IMR-90 (cell line): Measurements from ENCODE around the gene LCE1B. TPM values are rescaled to one million over a fixed set of nuclear protein-coding genes. Genes with fewer than 3 reads are reported as not detected.

Source experiments
- ATAC-seq: fragments of 200-7000 bp; cut with Tn5 transposase; 2 replicates; pipeline ENCODE4 v1.9.1; 2020; ENCODE audit warnings: low read depth, mild to moderate bottlenecking, moderate library complexity
- BruUV-seq: library from RNA; stranded (reverse); fragments of 400-500 nt; replicated peaks from 2 replicates; lab custom pipeline; 2021; lab: Mats Ljungman, UMichigan
- CTCF ChIA-PET: fragments of 300-600 bp; formaldehyde crosslinking; extraction: SDS; loops from one replicate; lab custom pipeline; 2021; ENCODE audit warnings: antibody characterized with exemption; lab: Yijun Ruan, JAX
- POLR2A ChIA-PET: fragments of 300-600 bp; sonication (Branson Sonifier 250); formaldehyde crosslinking; loops from one replicate; lab custom pipeline; 2022; ENCODE audit warnings: antibody characterized with exemption; ENCODE audit not compliant: unreplicated experiment; lab: Charles Lee
- DNase-seq: peaks from one replicate; pipeline ENCODE4 v3.0.0; 2013
- H2AFZ ChIP-seq: replicated peaks from 2 replicates; pipeline ENCODE3; 2013; ENCODE audit warnings: low read length, mild to moderate bottlenecking; ENCODE audit not compliant: poor library complexity
- H2AK5ac ChIP-seq: 2 replicates; pipeline ENCODE4 v1.6.1; 2013; ENCODE audit warnings: low read depth, low read length, inconsistent platforms
- H2AK9ac ChIP-seq: replicated peaks from 2 replicates; pipeline ENCODE3; 2013; ENCODE audit warnings: mild to moderate bottlenecking, low read depth, low read length, moderate library complexity; ENCODE audit not compliant: poor library complexity
- H2BK120ac ChIP-seq: 2 replicates; pipeline ENCODE4 v1.6.1; 2013; ENCODE audit warnings: low read depth, low read length, inconsistent platforms
- H2BK15ac ChIP-seq: 3 replicates; pipeline ENCODE4 v1.6.1; 2013; ENCODE audit warnings: low read depth, low read length, inconsistent platforms
- H2BK20ac ChIP-seq: 2 replicates; pipeline ENCODE4 v1.6.1; 2013; ENCODE audit warnings: low read depth, mild to moderate bottlenecking, inconsistent platforms, low read length, moderate library complexity
- H2BK5ac ChIP-seq: 2 replicates; pipeline ENCODE4 v1.6.1; 2013; ENCODE audit warnings: mild to moderate bottlenecking, low read depth, low read length, inconsistent platforms; ENCODE audit not compliant: poor library complexity, severe bottlenecking
- H3K14ac ChIP-seq: replicated peaks from 2 replicates; pipeline ENCODE4 v1.6.1; 2013; ENCODE audit warnings: low read depth, low read length, inconsistent platforms
- H3K18ac ChIP-seq: 2 replicates; pipeline ENCODE4 v1.6.1; 2013; ENCODE audit warnings: low read depth, low read length, control low read depth
- H3K23ac ChIP-seq: 2 replicates; pipeline ENCODE4 v1.6.1; 2013; ENCODE audit warnings: low read depth, low read length, inconsistent platforms
- H3K27ac ChIP-seq: 2 replicates; pipeline ENCODE4 v1.5.1; 2013; ENCODE audit warnings: mild to moderate bottlenecking, control low read depth, low read length; ENCODE audit not compliant: insufficient read depth
- H3K27me3 ChIP-seq: 2 replicates; pipeline ENCODE4 v1.6.1; 2013; ENCODE audit warnings: low read length; ENCODE audit not compliant: control insufficient read depth, insufficient read depth
- H3K36me3 ChIP-seq: 2 replicates; pipeline ENCODE4 v1.6.1; 2013; ENCODE audit warnings: low read length, mixed read lengths; ENCODE audit not compliant: control insufficient read depth, insufficient read depth
- H3K4ac ChIP-seq: 2 replicates; pipeline ENCODE4 v1.6.1; 2013; ENCODE audit warnings: low read depth, low read length, inconsistent platforms
- H3K4me1 ChIP-seq: 2 replicates; pipeline ENCODE4 v1.6.1; 2013; ENCODE audit warnings: low read length, mixed read lengths; ENCODE audit not compliant: control insufficient read depth, insufficient read depth
- H3K4me2 ChIP-seq: 2 replicates; pipeline ENCODE4 v1.6.1; 2013; ENCODE audit warnings: low read depth, mild to moderate bottlenecking, control low read depth, low read length, moderate library complexity
- H3K4me3 ChIP-seq: 2 replicates; pipeline ENCODE4 v1.5.1; 2013; ENCODE audit warnings: low read depth, mild to moderate bottlenecking, control low read depth, low read length, moderate library complexity; ENCODE audit not compliant: insufficient read depth
- H3K56ac ChIP-seq: 2 replicates; pipeline ENCODE4 v1.6.1; 2013; ENCODE audit warnings: low read length, inconsistent platforms; ENCODE audit not compliant: insufficient read depth; ENCODE audit errors: extremely low read depth
- H3K79me1 ChIP-seq, 2 experiments: 2 replicates each; pipeline ENCODE4 v1.6.1; 2013; ENCODE audit warnings: low read length in 2 of 2, inconsistent platforms in 1 of 2, low read depth in 1 of 2
- H3K9ac ChIP-seq: 2 replicates; pipeline ENCODE4 v1.6.1; 2013; ENCODE audit warnings: low read depth, low read length, control low read depth
- H3K9me1 ChIP-seq: 2 replicates; pipeline ENCODE4 v1.6.1; 2013; ENCODE audit warnings: low read length, inconsistent platforms; ENCODE audit not compliant: insufficient read depth
- H3K9me3 ChIP-seq: 2 replicates; pipeline ENCODE4 v1.6.1; 2013; ENCODE audit warnings: low read length; ENCODE audit not compliant: control insufficient read depth, insufficient read depth
- H4K20me1 ChIP-seq: 2 replicates; pipeline ENCODE4 v1.6.1; 2013; ENCODE audit warnings: low read length, inconsistent platforms; ENCODE audit not compliant: insufficient read depth
- H4K5ac ChIP-seq: 2 replicates; pipeline ENCODE4 v1.6.1; 2013; ENCODE audit warnings: mild to moderate bottlenecking, low read depth, low read length, control low read depth
- H4K8ac ChIP-seq, 2 experiments: 2 replicates each; pipeline ENCODE4 v1.6.1; 2013; ENCODE audit warnings: low read depth in 2 of 2, low read length in 2 of 2, control low read depth in 1 of 2, inconsistent platforms in 1 of 2
- H4K91ac ChIP-seq: 2 replicates; pipeline ENCODE4 v1.6.1; 2013; ENCODE audit warnings: low read depth, low read length, inconsistent platforms; ENCODE audit not compliant: insufficient read depth
- BHLHE40 ChIP-seq: fragments of 150-350 bp; IDR thresholded peaks from 2 replicates; pipeline ENCODE4 v1.6.1; 2016; ENCODE audit warnings: mild to moderate bottlenecking, low read depth, low read length
- CEBPB ChIP-seq: IDR thresholded peaks from 2 replicates; pipeline ENCODE4 v1.6.1; 2012; ENCODE audit warnings: low read depth, low read length, improper control_type of control experiment
- CHD1 ChIP-seq: IDR thresholded peaks from 2 replicates; pipeline ENCODE4 v1.6.1; 2012; ENCODE audit warnings: low read depth, low read length, improper control_type of control experiment
- CTCF ChIP-seq: conservative IDR thresholded peaks from 2 replicates; pipeline ENCODE4 v1.5.1; 2012; ENCODE audit warnings: mild to moderate bottlenecking, low read depth, low read length, improper control_type of control experiment
- FOS ChIP-seq: fragments of 150-350 bp; IDR thresholded peaks from 2 replicates; pipeline ENCODE4 v1.6.1; 2016; ENCODE audit warnings: low read depth, low read length
- MAFK ChIP-seq: IDR thresholded peaks from 2 replicates; pipeline ENCODE4 v1.6.1; 2012; ENCODE audit warnings: low read depth, low read length, improper control_type of control experiment
- MAZ ChIP-seq: IDR thresholded peaks from 2 replicates; pipeline ENCODE4 v1.6.1; 2012; ENCODE audit warnings: low read depth, mild to moderate bottlenecking, low read length, improper control_type of control experiment, moderate library complexity, borderline replicate concordance
- MXI1 ChIP-seq: IDR thresholded peaks from 2 replicates; pipeline ENCODE4 v1.6.1; 2012; ENCODE audit warnings: low read depth, mild to moderate bottlenecking, low read length, moderate library complexity, borderline replicate concordance
- NFE2L2 ChIP-seq: fragments of 150-350 bp; IDR thresholded peaks from 2 replicates; pipeline ENCODE4 v1.6.1; 2016; ENCODE audit warnings: low read depth, mild to moderate bottlenecking, low read length
- POLR2A ChIP-seq: IDR thresholded peaks from 2 replicates; pipeline ENCODE4 v1.6.1; 2012; ENCODE audit warnings: mild to moderate bottlenecking, low read depth, low read length
- RAD21 ChIP-seq: IDR thresholded peaks from 2 replicates; pipeline ENCODE4 v1.6.1; 2012; ENCODE audit warnings: low read length, improper control_type of control experiment
- RCOR1 ChIP-seq: IDR thresholded peaks from 2 replicates; pipeline ENCODE4 v1.6.1; 2012; ENCODE audit warnings: mild to moderate bottlenecking, low read length, improper control_type of control experiment; ENCODE audit not compliant: insufficient replicate concordance
- RFX5 ChIP-seq: IDR thresholded peaks from 2 replicates; pipeline ENCODE4 v1.8.0; 2012; ENCODE audit warnings: low read depth, mild to moderate bottlenecking, low read length, moderate library complexity
- SMC3 ChIP-seq: fragments of 150-350 bp; IDR thresholded peaks from 2 replicates; pipeline ENCODE4 v1.6.1; 2016; ENCODE audit warnings: low read depth, mild to moderate bottlenecking, antibody characterized with exemption, low read length, moderate library complexity
- USF2 ChIP-seq: fragments of 150-350 bp; IDR thresholded peaks from 2 replicates; pipeline ENCODE4 v1.6.1; 2017; ENCODE audit warnings: mild to moderate bottlenecking, antibody characterized with exemption, low read length, low read depth
- WGBS, 2 experiments: methylation state at CpG; one replicate each; pipeline versions ENCODE4 v1.1.5 to v1.1.7; 2013; ENCODE audit warnings: missing lambda C conversion rate in 2 of 2; ENCODE audit not compliant: insufficient read length in 1 of 2; ENCODE audit errors: extremely low coverage in 2 of 2; 5-methylcytosine and 5-hydroxymethylcytosine counted together
- dilution Hi-C: fragments of 300-500 bp; cut with HindIII; formaldehyde crosslinking; loops from one replicate; pipeline ENCODE4 v1.14.3; 2018; ENCODE audit warnings: low sequenced_read_pairs; ENCODE audit not compliant: unreplicated experiment
- in situ Hi-C: fragments of 300-500 bp; cut with MboI; formaldehyde crosslinking; loops from 3 replicates; pipeline ENCODE4 v1.14.3; 2019; ENCODE audit warnings: low sequenced_read_pairs, inconsistent platforms, mixed read lengths
- intact Hi-C: fragments of 100-400 bp; cut with micrococcal nuclease; formaldehyde crosslinking; loops from 2 replicates; pipeline ENCODE4 v1.10.0; 2022
- polyA plus RNA-seq, 3 experiments: library from polyadenylated mRNA; depleted of rRNA; stranded (reverse); fragments of >200 nt; gene quantifications; 2 replicates each; pipeline ENCODE4 v1.2.3, GENCODE V29; 2012; ENCODE audit warnings: low replicate concordance in 1 of 3
- total RNA-seq: library from RNA; depleted of rRNA; stranded (reverse); fragments of >200 nt; gene quantifications from 2 replicates; pipeline ENCODE4 v1.2.3, GENCODE V29; 2012
- TF ChIP-seq, protein P1 (sequence below): fragments of 150-350 bp; IDR thresholded peaks from 2 replicates; pipeline ENCODE4 v1.6.1; 2016; ENCODE audit warnings: low read depth, mild to moderate bottlenecking, low read length, moderate library complexity, borderline replicate concordance

Gene LCE1B
- total and polyA plus RNA-seq, 2 of the 4 experiments (the other 2 are of a cell fraction), result not detected

DNA sequence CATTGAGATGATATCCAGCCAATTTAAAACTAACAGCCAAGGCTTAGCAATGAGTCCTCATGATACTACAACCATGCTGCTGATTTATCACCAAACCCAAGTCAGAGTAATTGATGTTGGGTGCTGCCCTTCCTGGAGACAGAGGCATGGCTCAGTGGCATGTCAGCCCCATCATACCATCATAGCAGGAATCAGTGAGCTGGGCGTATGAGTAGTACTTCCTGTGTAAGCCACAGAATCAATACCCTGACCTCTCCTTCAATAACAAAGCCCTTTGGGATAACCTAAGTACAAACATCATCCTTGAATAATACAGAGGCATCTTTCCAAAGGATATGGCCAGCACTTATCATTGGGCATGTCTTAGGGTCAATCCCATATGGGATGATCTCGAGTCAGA is 28.7 kb upstream of the LCE1B start:
- Histone ChIP-seq H3K56ac (no peak overlapping the region), H3K4me2 (no peak overlapping the region), H3K27me3 (no peaks in the 10 kb centered on the region), H2BK20ac (no peak overlapping the region), H3K4ac (no peak overlapping the region), H2BK5ac (no peak overlapping the region), H3K23ac (no peak overlapping the region), H3K9me1 (no peaks in the 10 kb centered on the region), H2AK5ac (no peak overlapping the region), H3K18ac (no peak overlapping the region), H3K4me3 (no peak overlapping the region), H3K36me3 (no peaks in the 10 kb centered on the region), H2AFZ (no peak overlapping the region), H2AK9ac (no peak overlapping the region), H2BK15ac (no peak overlapping the region), H3K27ac (no peak overlapping the region), H3K14ac (no peak overlapping the region), H4K91ac (no peak overlapping the region), H3K9ac (no peak overlapping the region), H4K20me1 (no peaks in the 10 kb centered on the region), H3K9me3 (no peaks in the 10 kb centered on the region), H2BK120ac (no peak overlapping the region), H3K4me1 (no peaks in the 10 kb centered on the region), H4K5ac (no peak overlapping the region), H3K79me1 (no peaks in the 10 kb centered on the region), H4K8ac (no peak overlapping the region)
- intact Hi-C loops, result no loop called here
- BruUV-seq, result no TSS peak
- POLR2A ChIA-PET, result no interaction called here
- TF ChIP-seq POLR2A, result no peak
- no peak for TF ChIP-seq MAFK
- no peak for TF ChIP-seq FOS
- no peak for TF ChIP-seq CEBPB
- no peak for TF ChIP-seq SMC3
- TF ChIP-seq NFE2L2, result no peak
- TF ChIP-seq, protein P1, sequence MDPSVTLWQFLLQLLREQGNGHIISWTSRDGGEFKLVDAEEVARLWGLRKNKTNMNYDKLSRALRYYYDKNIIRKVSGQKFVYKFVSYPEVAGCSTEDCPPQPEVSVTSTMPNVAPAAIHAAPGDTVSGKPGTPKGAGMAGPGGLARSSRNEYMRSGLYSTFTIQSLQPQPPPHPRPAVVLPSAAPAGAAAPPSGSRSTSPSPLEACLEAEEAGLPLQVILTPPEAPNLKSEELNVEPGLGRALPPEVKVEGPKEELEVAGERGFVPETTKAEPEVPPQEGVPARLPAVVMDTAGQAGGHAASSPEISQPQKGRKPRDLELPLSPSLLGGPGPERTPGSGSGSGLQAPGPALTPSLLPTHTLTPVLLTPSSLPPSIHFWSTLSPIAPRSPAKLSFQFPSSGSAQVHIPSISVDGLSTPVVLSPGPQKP, result no peak
- TF ChIP-seq CTCF, result no peak
- no peak for TF ChIP-seq MAZ
- no peak for TF ChIP-seq CHD1
- no peak for TF ChIP-seq RCOR1
- TF ChIP-seq RAD21, result no peak
- TF ChIP-seq RFX5, result no peak
- TF ChIP-seq MXI1, result no peak
- TF ChIP-seq BHLHE40, result no peak
- TF ChIP-seq USF2, result no peak
- dilution Hi-C loops, result no loop called here
- ATAC-seq (no peak), DNase-seq (no peak)
- WGBS, 2 experiments, result no CpG with 5 or more reads among the region's 2 CpGs
- in situ Hi-C loops, result no loop called here
- CTCF ChIA-PET, result no interaction called here
